K562 (cell line): ENCODE measurements around the gene IFT22. TPM values are rescaled to one million over a fixed set of nuclear protein-coding genes. Genes with fewer than 3 reads are reported as not detected.

Experiments used
- ATAC-seq: fragments of 200-7000 bp; cut with Tn5 transposase; 3 replicates; pipeline ENCODE4 v1.9.1; 2020; ENCODE audit warnings: moderate library complexity
- BruUV-seq: library from RNA; stranded (reverse); fragments of 400-500 nt; replicated peaks from 2 replicates; lab custom pipeline; 2021; lab: Mats Ljungman, UMichigan
- CTCF ChIA-PET: fragments of 300-600 bp; formaldehyde crosslinking; extraction: SDS; loops from one replicate; lab custom pipeline; 2021; ENCODE audit warnings: low intra/inter-chr PET ratio; lab: Yijun Ruan, JAX
- POLR2A ChIA-PET: fragments of 300-600, 350-650 bp; sonication (Branson Sonifier 250); formaldehyde crosslinking; extraction: SDS; loops from one replicate; lab custom pipeline; 2021; ENCODE audit warnings: antibody characterized with exemption, inconsistent platforms; lab: Yijun Ruan, JAX
- DNase-seq, 4 experiments: peaks; one replicate each; pipeline versions ENCODE4 v3.0.0 to v3.0.0-alpha.2; 2011 to 2018; ENCODE audit warnings: low spot score in 3 of 4, mixed read lengths in 3 of 4; ENCODE audit errors: extremely low read depth in 1 of 4
- FAIRE-seq: peaks from 2 replicates; lab custom pipeline; 2011; peaks lifted over from hg19 to GRCh38; lab: Jason Lieb, UNC
- H2AFZ ChIP-seq: 2 replicates; pipeline ENCODE4 v1.6.0; 2011; ENCODE audit warnings: low read depth, low read length, control low read depth, inconsistent platforms
- H3K27ac ChIP-seq: fragments of 200-600 bp; 3 replicates; pipeline ENCODE4 v1.8.0; 2011; ENCODE audit warnings: low read depth, mild to moderate bottlenecking, control low read depth, inconsistent platforms, low read length, moderate library complexity, mixed read lengths; ENCODE audit errors: extremely low read depth
- H3K27me3 ChIP-seq, 2 experiments: fragments of 300-600 bp in 1 of 2; 2 replicates in 1 of 2; 3 replicates in 1 of 2; pipeline versions ENCODE4 v1.6.0 to v1.8.0; 2011; ENCODE audit warnings: inconsistent platforms in 2 of 2, low read length in 2 of 2, mild to moderate bottlenecking in 1 of 2, mixed read lengths in 1 of 2, moderate library complexity in 1 of 2; ENCODE audit not compliant: control insufficient read depth in 2 of 2, insufficient read depth in 2 of 2
- H3K36me3 ChIP-seq: fragments of 300-600 bp; 3 replicates; pipeline ENCODE4 v1.8.0; 2011; ENCODE audit warnings: mild to moderate bottlenecking, low read length, inconsistent platforms; ENCODE audit not compliant: control insufficient read depth, insufficient read depth
- H3K4me1 ChIP-seq, 2 experiments: fragments of 200-600 bp in 1 of 2; replicated peaks in 1 of 2; 2 replicates in 1 of 2; 3 replicates in 1 of 2; pipeline versions ENCODE4 v1.5.1 to v1.8.0; 2011; ENCODE audit warnings: inconsistent platforms in 2 of 2, low read length in 2 of 2, mild to moderate bottlenecking in 1 of 2, mixed read lengths in 1 of 2, moderate library complexity in 1 of 2; ENCODE audit not compliant: control insufficient read depth in 2 of 2, insufficient read depth in 2 of 2
- H3K4me2 ChIP-seq: 2 replicates; pipeline ENCODE4 v1.6.1; 2011; ENCODE audit warnings: low read length, control low read depth, inconsistent platforms, mixed read lengths; ENCODE audit not compliant: insufficient read depth
- H3K4me3 ChIP-seq: fragments of 200-600 bp; sonication (generic), shearing (Covaris generic); 2 replicates; pipeline ENCODE4 v1.5.1; 2016; ENCODE audit warnings: control low read depth, inconsistent platforms
- H3K79me2 ChIP-seq: fragments of 200-600 bp; 3 replicates; pipeline ENCODE4 v1.8.0; 2011; ENCODE audit warnings: low read length, inconsistent platforms; ENCODE audit not compliant: control insufficient read depth, insufficient read depth
- H3K9ac ChIP-seq, 2 experiments: 2 replicates each; pipeline versions ENCODE4 v1.6.0 to v1.6.1; 2011; ENCODE audit warnings: low read depth in 2 of 2, low read length in 2 of 2, control low read depth in 1 of 2, inconsistent platforms in 1 of 2, mild to moderate bottlenecking in 1 of 2, mixed read lengths in 1 of 2; ENCODE audit not compliant: insufficient read depth in 1 of 2
- H3K9me1 ChIP-seq: one replicate; pipeline ENCODE4 v1.6.0; 2011; ENCODE audit warnings: inconsistent platforms, mild to moderate bottlenecking, low read length, moderate library complexity; ENCODE audit not compliant: control insufficient read depth, insufficient read depth
- H3K9me3 ChIP-seq: replicated peaks from 2 replicates; pipeline ENCODE4 v1.5.1; 2011; ENCODE audit warnings: low read depth, low read length, inconsistent platforms; ENCODE audit not compliant: control insufficient read depth, insufficient read depth
- H4K20me1 ChIP-seq: replicated peaks from 2 replicates; pipeline ENCODE4 v1.6.1; 2011; ENCODE audit warnings: low read length, inconsistent platforms, mixed read lengths; ENCODE audit not compliant: control insufficient read depth, insufficient read depth
- ARNT ChIP-seq, 2 experiments: fragments of 450-650 bp; IDR thresholded peaks; 2 replicates each; pipeline ENCODE4 v1.6.1; 2016; ENCODE audit warnings: mild to moderate bottlenecking in 1 of 2
- BRD4 ChIP-seq: fragments of 200-600 bp; sonication (generic); IDR thresholded peaks from 2 replicates; pipeline ENCODE4 v1.6.1; 2017; ENCODE audit warnings: inconsistent platforms
- DIDO1 ChIP-seq: fragments of 450-650 bp; IDR thresholded peaks from 2 replicates; pipeline ENCODE4 v1.6.1; 2016; ENCODE audit warnings: low read depth, missing biosample characterization, missing genetic modification characterization
- HOMEZ ChIP-seq: fragments of 250-450 bp; sonication (Bioruptor Pico); IDR thresholded peaks from 2 replicates; pipeline ENCODE4 v1.4.0; 2020; ENCODE audit warnings: mild to moderate bottlenecking, moderate library complexity
- HOXB6 ChIP-seq: fragments of 250-450 bp; sonication (Bioruptor Pico); IDR thresholded peaks from 2 replicates; pipeline ENCODE4 v1.5.1; 2022; ENCODE audit warnings: mild to moderate bottlenecking, borderline replicate concordance
- IRF9 ChIP-seq: fragments of 450-650 bp; IDR thresholded peaks from 2 replicates; pipeline ENCODE4 v1.6.1; 2016; ENCODE audit warnings: missing biosample characterization, missing genetic modification characterization
- MIER1 ChIP-seq: fragments of 450-650 bp; IDR thresholded peaks from 2 replicates; pipeline ENCODE4 v1.6.1; 2016; ENCODE audit warnings: antibody characterized with exemption, mild to moderate bottlenecking, low read depth
- SUPT5H ChIP-seq: fragments of 450-650 bp; IDR thresholded peaks from 2 replicates; pipeline ENCODE4 v1.6.1; 2016
- ZEB2 ChIP-seq: fragments of 450-650 bp; IDR thresholded peaks from 2 replicates; pipeline ENCODE4 v1.6.1; 2016
- ZNF12 ChIP-seq: sonication (generic); formaldehyde crosslinking; IDR thresholded peaks from 2 replicates; pipeline ENCODE4 v1.4.0; 2020; ENCODE audit warnings: mild to moderate bottlenecking, missing genetic modification reagents
- WGBS: fragments of 100-300 bp; shearing (Covaris generic); methylation state at CpG from one replicate; pipeline ENCODE4 v1.1.6; 2016; ENCODE audit warnings: low coverage, mixed read lengths; ENCODE audit not compliant: insufficient coverage; ENCODE audit errors: missing lambda C conversion rate; 5-methylcytosine and 5-hydroxymethylcytosine counted together
- in situ Hi-C: fragments of 300-500 bp; cut with MboI; formaldehyde crosslinking; loops from 4 replicates; pipeline ENCODE4 v1.15.0; 2018; ENCODE audit warnings: inconsistent platforms, mixed read lengths
- intact Hi-C: fragments of 100-400 bp; cut with micrococcal nuclease; formaldehyde crosslinking; loops from 2 replicates; pipeline ENCODE4 v1.14.2; 2022
- polyA plus RNA-seq, 8 experiments: library from polyadenylated mRNA; depleted of rRNA in 4 of 8; stranded (reverse) in 5 of 8; unstranded in 3 of 8; fragments of >200 nt; fragmentation: Nextera tagmentation in 2 of 8; fragmentation: Illumina TruSeq in 1 of 8; extraction: Ambion mirVana in 2 of 8; extraction: Trizol in 1 of 8; gene quantifications; 2 replicates each; pipeline versions ENCODE4 v1.2.1 to v1.2.3, GENCODE V29; 2011 to 2014; ENCODE audit warnings: inconsistent platforms in 1 of 8, missing spikeins in 1 of 8
- total RNA-seq, 7 experiments: library from RNA; depleted of rRNA in 6 of 7; stranded (reverse); fragments of >200 nt in 6 of 7; fragmentation: Illumina TruSeq in 2 of 7; extraction: Trizol in 2 of 7; gene quantifications; 2 replicates each; pipeline versions ENCODE4 v1.2.1 to v1.2.3, GENCODE V29; 2011 to 2021; ENCODE audit warnings: low replicate concordance in 1 of 7
- TF ChIP-seq, protein P1 (sequence below): sonication (generic); formaldehyde crosslinking; IDR thresholded peaks from 2 replicates; pipeline ENCODE4 v1.8.1; 2023; ENCODE audit warnings: mild to moderate bottlenecking, missing genetic modification reagents
- TF ChIP-seq, protein P2 (sequence below): fragments of 200-800 bp; sonication (Bioruptor generic); IDR thresholded peaks from 2 replicates; pipeline ENCODE4 v1.6.1; 2017; ENCODE audit warnings: missing genetic modification characterization, missing compliant biosample characterization

Gene IFT22
- total and polyA plus RNA-seq, 9 of the 15 experiments (the other 6 are each of a cell fraction or from before 2014, with no cell fraction given): 6.3 to 18.2 (median 7.7) TPM

- ATAC-seq: peak; percentile 42; the same call in 1 of the 3 replicates
- BruUV-seq: no TSS peak
- no peaks in the 10 kb centered on the region for H3K79me2 ChIP-seq
- ChIA-PET POLR2A (interaction anchor here (0.6 kb wide), 1 partner anchor 147 kb away, joined by 3 read pairs; no protein-coding TSS in a partner anchor), CTCF (no interaction called here)
- no peak for FAIRE-seq
- no peaks in the 10 kb centered on the region for H3K9me1 ChIP-seq
- H3K27me3 ChIP-seq: peaks cover 23 to 60% of the 10 kb centered on the region in 2 experiments; a peak in 4 of 5 replicates
- DNase-seq: peak in 1 of 4 experiments; percentile 4
- no peaks in the 10 kb centered on the region for H3K36me3 ChIP-seq
- WGBS: 23% methylated on average over 66 of the region's 72 CpGs
- peaks cover 13% of the 10 kb centered on the region for H3K9me3 ChIP-seq
- in situ Hi-C loops (loop anchor here (25.0 kb wide), 1 partner anchor 387 kb away; no protein-coding TSS in a partner anchor), intact Hi-C loops (no loop called here)
- no peak overlapping the region for H3K4me3 ChIP-seq
- no peak overlapping the region for H2AFZ ChIP-seq
- H3K9ac ChIP-seq: no peak overlapping the region
- no peaks in the 10 kb centered on the region for H4K20me1 ChIP-seq
- no peak for TF ChIP-seq MIER1
- no peak for TF ChIP-seq DIDO1 (tag)
- no peak for TF ChIP-seq HOMEZ (CRISPR knock-in tag)
- no peak for TF ChIP-seq BRD4
- TF ChIP-seq, protein P1, sequence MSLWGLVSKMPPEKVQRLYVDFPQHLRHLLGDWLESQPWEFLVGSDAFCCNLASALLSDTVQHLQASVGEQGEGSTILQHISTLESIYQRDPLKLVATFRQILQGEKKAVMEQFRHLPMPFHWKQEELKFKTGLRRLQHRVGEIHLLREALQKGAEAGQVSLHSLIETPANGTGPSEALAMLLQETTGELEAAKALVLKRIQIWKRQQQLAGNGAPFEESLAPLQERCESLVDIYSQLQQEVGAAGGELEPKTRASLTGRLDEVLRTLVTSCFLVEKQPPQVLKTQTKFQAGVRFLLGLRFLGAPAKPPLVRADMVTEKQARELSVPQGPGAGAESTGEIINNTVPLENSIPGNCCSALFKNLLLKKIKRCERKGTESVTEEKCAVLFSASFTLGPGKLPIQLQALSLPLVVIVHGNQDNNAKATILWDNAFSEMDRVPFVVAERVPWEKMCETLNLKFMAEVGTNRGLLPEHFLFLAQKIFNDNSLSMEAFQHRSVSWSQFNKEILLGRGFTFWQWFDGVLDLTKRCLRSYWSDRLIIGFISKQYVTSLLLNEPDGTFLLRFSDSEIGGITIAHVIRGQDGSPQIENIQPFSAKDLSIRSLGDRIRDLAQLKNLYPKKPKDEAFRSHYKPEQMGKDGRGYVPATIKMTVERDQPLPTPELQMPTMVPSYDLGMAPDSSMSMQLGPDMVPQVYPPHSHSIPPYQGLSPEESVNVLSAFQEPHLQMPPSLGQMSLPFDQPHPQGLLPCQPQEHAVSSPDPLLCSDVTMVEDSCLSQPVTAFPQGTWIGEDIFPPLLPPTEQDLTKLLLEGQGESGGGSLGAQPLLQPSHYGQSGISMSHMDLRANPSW: no peak
- no peak for TF ChIP-seq ARNT (IDR thresholded peaks at IDR 0.05)
- TF ChIP-seq HOXB6 (CRISPR knock-in tag): no peak
- TF ChIP-seq ZEB2: no peak
- TF ChIP-seq ZNF12 (CRISPR knock-in tag): no peak
- no peak for TF ChIP-seq IRF9 (tag)
- TF ChIP-seq, protein P2, sequence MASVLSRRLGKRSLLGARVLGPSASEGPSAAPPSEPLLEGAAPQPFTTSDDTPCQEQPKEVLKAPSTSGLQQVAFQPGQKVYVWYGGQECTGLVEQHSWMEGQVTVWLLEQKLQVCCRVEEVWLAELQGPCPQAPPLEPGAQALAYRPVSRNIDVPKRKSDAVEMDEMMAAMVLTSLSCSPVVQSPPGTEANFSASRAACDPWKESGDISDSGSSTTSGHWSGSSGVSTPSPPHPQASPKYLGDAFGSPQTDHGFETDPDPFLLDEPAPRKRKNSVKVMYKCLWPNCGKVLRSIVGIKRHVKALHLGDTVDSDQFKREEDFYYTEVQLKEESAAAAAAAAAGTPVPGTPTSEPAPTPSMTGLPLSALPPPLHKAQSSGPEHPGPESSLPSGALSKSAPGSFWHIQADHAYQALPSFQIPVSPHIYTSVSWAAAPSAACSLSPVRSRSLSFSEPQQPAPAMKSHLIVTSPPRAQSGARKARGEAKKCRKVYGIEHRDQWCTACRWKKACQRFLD (CRISPR knock-in tag): no peak
- TF ChIP-seq SUPT5H: no peak
- H3K27ac ChIP-seq: no peak overlapping the region
- H3K4me2 ChIP-seq: no peak overlapping the region
- H3K4me1 ChIP-seq: peaks cover 0 to 18% of the 10 kb centered on the region in 2 experiments; a peak in 2 of 5 replicates
Measured at GRCh38 chr7:101299511-101300464, 21.8 kb downstream of the IFT22 start.
